T-helper 1 cell treated with Interleukin-12 subunit alpha and Interleukin-12 subunit beta and Interleukin-4 antibody, amounts not matched to agents 30 μg/mL and 1 μg/mL, for 36 hours (primary cell): Measurements from ENCODE around the gene TTC33.

Source experiments
- H3K27ac Mint-ChIP-seq: one replicate; pipeline ENCODE4 v1.8.0; 2021; ENCODE audit warnings: mild to moderate bottlenecking, mixed read lengths
- H3K27me3 Mint-ChIP-seq: one replicate; pipeline ENCODE4 v1.8.0; 2021; ENCODE audit warnings: low read depth, mixed read lengths
- H3K36me3 Mint-ChIP-seq: one replicate; pipeline ENCODE4 v1.8.0; 2021; ENCODE audit warnings: low read depth, mixed read lengths
- H3K4me1 Mint-ChIP-seq: one replicate; pipeline ENCODE4 v1.8.0; 2021; ENCODE audit warnings: low read depth, mixed read lengths
- H3K4me3 Mint-ChIP-seq: one replicate; pipeline ENCODE4 v1.8.0; 2021; ENCODE audit warnings: mild to moderate bottlenecking, moderate library complexity, mixed read lengths
- H3K9me3 Mint-ChIP-seq: one replicate; pipeline ENCODE4 v1.8.0; 2021; ENCODE audit warnings: mixed read lengths

TTC33 gene

GRCh38 chr5:40497573-40497972 lies 258.2 kb downstream of the TTC33 start:
- H3K27me3 Mint-ChIP-seq: no peaks in the 10 kb centered on the region

GRCh38 chr5:40495237-40495635 lies 260.5 kb downstream of the TTC33 start:
- no peaks in the 10 kb centered on the region for H3K27me3 Mint-ChIP-seq
- no peak overlapping the region for H3K4me3 Mint-ChIP-seq
- no peaks in the 10 kb centered on the region for H3K36me3 Mint-ChIP-seq
- H3K9me3 Mint-ChIP-seq: peaks cover 7% of the 10 kb centered on the region
- H3K4me1 Mint-ChIP-seq: peaks cover 23% of the 10 kb centered on the region
- H3K27ac Mint-ChIP-seq: no peak overlapping the region

More at GRCh38 chr5:40497573-40497972, 258.2 kb downstream of the TTC33 start:
- H3K4me1 Mint-ChIP-seq: peaks cover 8% of the 10 kb centered on the region
- no peak overlapping the region for H3K27ac Mint-ChIP-seq
- no peak overlapping the region for H3K4me3 Mint-ChIP-seq
- peaks cover 5% of the 10 kb centered on the region for H3K9me3 Mint-ChIP-seq
- H3K36me3 Mint-ChIP-seq: no peaks in the 10 kb centered on the region

- no peaks in the 10 kb centered on the region for H3K27me3 Mint-ChIP-seq
- H3K4me3 Mint-ChIP-seq: no peak overlapping the region
- H3K36me3 Mint-ChIP-seq: no peaks in the 10 kb centered on the region
- no peak overlapping the region for H3K27ac Mint-ChIP-seq
- peaks cover 7% of the 10 kb centered on the region for H3K9me3 Mint-ChIP-seq
- H3K4me1 Mint-ChIP-seq: peaks cover 24% of the 10 kb centered on the region
Measured at GRCh38 chr5:40494631-40495236, 261.0 kb downstream of the TTC33 start.

GRCh38 chr5:40492056-40492455 lies 263.7 kb downstream of the TTC33 start:
- peaks cover 46% of the 10 kb centered on the region for H3K4me1 Mint-ChIP-seq
- H3K27ac Mint-ChIP-seq: no peak overlapping the region
- H3K9me3 Mint-ChIP-seq: peaks cover 7% of the 10 kb centered on the region
- no peaks in the 10 kb centered on the region for H3K27me3 Mint-ChIP-seq
- H3K4me3 Mint-ChIP-seq: no peak overlapping the region
- H3K36me3 Mint-ChIP-seq: no peaks in the 10 kb centered on the region

- peaks cover 10% of the 10 kb centered on the region for H3K9me3 Mint-ChIP-seq
- no peak overlapping the region for H3K27ac Mint-ChIP-seq
- H3K4me1 Mint-ChIP-seq: peaks cover 50% of the 10 kb centered on the region
- H3K27me3 Mint-ChIP-seq: no peaks in the 10 kb centered on the region
- no peak overlapping the region for H3K4me3 Mint-ChIP-seq
- no peaks in the 10 kb centered on the region for H3K36me3 Mint-ChIP-seq
Measured at GRCh38 chr5:40491644-40492043, 264.1 kb downstream of the TTC33 start.

- H3K27ac Mint-ChIP-seq: peak overlapping the region; percentile 43
Measured at GRCh38 chr5:40490464-40491111, 265.2 kb downstream of the TTC33 start.

GRCh38 chr5:40489421-40489820 lies 266.3 kb downstream of the TTC33 start:
- H3K4me1 Mint-ChIP-seq: peaks cover 54% of the 10 kb centered on the region
- no peak overlapping the region for H3K4me3 Mint-ChIP-seq
- no peaks in the 10 kb centered on the region for H3K27me3 Mint-ChIP-seq
- H3K27ac Mint-ChIP-seq: peak overlapping the region; percentile 29
- peaks cover 12% of the 10 kb centered on the region for H3K9me3 Mint-ChIP-seq
- H3K36me3 Mint-ChIP-seq: no peaks in the 10 kb centered on the region

More at GRCh38 chr5:40490464-40491111, 265.2 kb downstream of the TTC33 start:
- no peaks in the 10 kb centered on the region for H3K27me3 Mint-ChIP-seq
- no peak overlapping the region for H3K4me3 Mint-ChIP-seq
- H3K9me3 Mint-ChIP-seq: peaks cover 12% of the 10 kb centered on the region
- peaks cover 56% of the 10 kb centered on the region for H3K4me1 Mint-ChIP-seq
- H3K36me3 Mint-ChIP-seq: no peaks in the 10 kb centered on the region

GRCh38 chr5:40486437-40487275 lies 269.1 kb downstream of the TTC33 start:
- Mint-ChIP-seq H3K27me3 (no peaks in the 10 kb centered on the region), H3K4me3 (peak overlapping the region; percentile 6), H3K36me3 (peaks cover 2% of the 10 kb centered on the region), H3K4me1 (peaks cover 55% of the 10 kb centered on the region), H3K27ac (peak overlapping the region; percentile 86), H3K9me3 (peaks cover 4% of the 10 kb centered on the region)

GRCh38 chr5:40485021-40485998 lies 270.5 kb downstream of the TTC33 start:
- Mint-ChIP-seq H3K36me3 (peaks cover 2% of the 10 kb centered on the region), H3K4me1 (peaks cover 52% of the 10 kb centered on the region), H3K27ac (no peak overlapping the region), H3K27me3 (no peaks in the 10 kb centered on the region), H3K9me3 (peaks cover 4% of the 10 kb centered on the region), H3K4me3 (no peak overlapping the region)

- Mint-ChIP-seq H3K36me3 (peaks cover 2% of the 10 kb centered on the region), H3K4me3 (no peak overlapping the region), H3K27me3 (no peaks in the 10 kb centered on the region), H3K27ac (no peak overlapping the region), H3K4me1 (peaks cover 51% of the 10 kb centered on the region), H3K9me3 (peaks cover 4% of the 10 kb centered on the region)
Measured at GRCh38 chr5:40484495-40484894, 271.3 kb downstream of the TTC33 start.

- Mint-ChIP-seq H3K36me3 (peaks cover 2% of the 10 kb centered on the region), H3K4me3 (no peak overlapping the region), H3K27ac (no peak overlapping the region), H3K4me1 (peaks cover 39% of the 10 kb centered on the region), H3K27me3 (no peaks in the 10 kb centered on the region), H3K9me3 (peaks cover 4% of the 10 kb centered on the region)
Measured at GRCh38 chr5:40483316-40483715, 272.4 kb downstream of the TTC33 start.

GRCh38 chr5:40481241-40481640 lies 274.5 kb downstream of the TTC33 start:
- H3K27ac Mint-ChIP-seq: no peak overlapping the region
- H3K36me3 Mint-ChIP-seq: peaks cover 2% of the 10 kb centered on the region
- no peaks in the 10 kb centered on the region for H3K27me3 Mint-ChIP-seq
- H3K4me3 Mint-ChIP-seq: no peak overlapping the region
- peaks cover 2% of the 10 kb centered on the region for H3K9me3 Mint-ChIP-seq
- H3K4me1 Mint-ChIP-seq: peaks cover 27% of the 10 kb centered on the region

- H3K9me3 Mint-ChIP-seq: peaks cover 6% of the 10 kb centered on the region
- H3K27me3 Mint-ChIP-seq: no peaks in the 10 kb centered on the region
- H3K27ac Mint-ChIP-seq: no peak overlapping the region
- H3K4me1 Mint-ChIP-seq: peaks cover 25% of the 10 kb centered on the region
- H3K4me3 Mint-ChIP-seq: no peak overlapping the region
- peaks cover 2% of the 10 kb centered on the region for H3K36me3 Mint-ChIP-seq
Measured at GRCh38 chr5:40480392-40480791, 275.4 kb downstream of the TTC33 start.

GRCh38 chr5:40479939-40480338 lies 275.8 kb downstream of the TTC33 start:
- Mint-ChIP-seq H3K4me3 (no peak overlapping the region), H3K9me3 (peaks cover 6% of the 10 kb centered on the region), H3K27ac (no peak overlapping the region), H3K4me1 (peaks cover 22% of the 10 kb centered on the region), H3K36me3 (peaks cover 2% of the 10 kb centered on the region), H3K27me3 (no peaks in the 10 kb centered on the region)
